Fibroblast of the aortic adventitia (primary cell): ENCODE measurements around the gene DIO3. TPM values are rescaled to one million over a fixed set of nuclear protein-coding genes. Genes with fewer than 3 reads are reported as not detected.

Source experiments
- DNase-seq: peaks from one replicate; pipeline ENCODE4 v3.0.0-alpha.2; 2010; ENCODE audit warnings: low read depth
- H3K4me3 ChIP-seq: 2 replicates; pipeline ENCODE4 v1.5.1; 2011; ENCODE audit warnings: low read depth, mild to moderate bottlenecking, control low read depth, low read length, moderate library complexity
- total RNA-seq: library from RNA; depleted of rRNA; stranded (reverse); fragments of >200 nt; gene quantifications from 2 replicates; pipeline ENCODE4 v1.2.3, GENCODE V29; 2012; ENCODE audit warnings: low replicate concordance
- TF ChIP-seq, protein P1 (sequence below): IDR thresholded peaks from 2 replicates; pipeline ENCODE4 v1.5.1; 2011; ENCODE audit warnings: mild to moderate bottlenecking, low read length, control low read depth, inconsistent platforms; ENCODE audit not compliant: insufficient read depth

DIO3 gene
- total RNA-seq, 1 donor = not detected

- H3K4me3 ChIP-seq = no peak overlapping the region
- TF ChIP-seq, protein P1, sequence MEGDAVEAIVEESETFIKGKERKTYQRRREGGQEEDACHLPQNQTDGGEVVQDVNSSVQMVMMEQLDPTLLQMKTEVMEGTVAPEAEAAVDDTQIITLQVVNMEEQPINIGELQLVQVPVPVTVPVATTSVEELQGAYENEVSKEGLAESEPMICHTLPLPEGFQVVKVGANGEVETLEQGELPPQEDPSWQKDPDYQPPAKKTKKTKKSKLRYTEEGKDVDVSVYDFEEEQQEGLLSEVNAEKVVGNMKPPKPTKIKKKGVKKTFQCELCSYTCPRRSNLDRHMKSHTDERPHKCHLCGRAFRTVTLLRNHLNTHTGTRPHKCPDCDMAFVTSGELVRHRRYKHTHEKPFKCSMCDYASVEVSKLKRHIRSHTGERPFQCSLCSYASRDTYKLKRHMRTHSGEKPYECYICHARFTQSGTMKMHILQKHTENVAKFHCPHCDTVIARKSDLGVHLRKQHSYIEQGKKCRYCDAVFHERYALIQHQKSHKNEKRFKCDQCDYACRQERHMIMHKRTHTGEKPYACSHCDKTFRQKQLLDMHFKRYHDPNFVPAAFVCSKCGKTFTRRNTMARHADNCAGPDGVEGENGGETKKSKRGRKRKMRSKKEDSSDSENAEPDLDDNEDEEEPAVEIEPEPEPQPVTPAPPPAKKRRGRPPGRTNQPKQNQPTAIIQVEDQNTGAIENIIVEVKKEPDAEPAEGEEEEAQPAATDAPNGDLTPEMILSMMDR = no peak
- no peak for DNase-seq
Observed at GRCh38 chr14:101603096-101603495, 41.8 kb downstream of the DIO3 start.

DNA sequence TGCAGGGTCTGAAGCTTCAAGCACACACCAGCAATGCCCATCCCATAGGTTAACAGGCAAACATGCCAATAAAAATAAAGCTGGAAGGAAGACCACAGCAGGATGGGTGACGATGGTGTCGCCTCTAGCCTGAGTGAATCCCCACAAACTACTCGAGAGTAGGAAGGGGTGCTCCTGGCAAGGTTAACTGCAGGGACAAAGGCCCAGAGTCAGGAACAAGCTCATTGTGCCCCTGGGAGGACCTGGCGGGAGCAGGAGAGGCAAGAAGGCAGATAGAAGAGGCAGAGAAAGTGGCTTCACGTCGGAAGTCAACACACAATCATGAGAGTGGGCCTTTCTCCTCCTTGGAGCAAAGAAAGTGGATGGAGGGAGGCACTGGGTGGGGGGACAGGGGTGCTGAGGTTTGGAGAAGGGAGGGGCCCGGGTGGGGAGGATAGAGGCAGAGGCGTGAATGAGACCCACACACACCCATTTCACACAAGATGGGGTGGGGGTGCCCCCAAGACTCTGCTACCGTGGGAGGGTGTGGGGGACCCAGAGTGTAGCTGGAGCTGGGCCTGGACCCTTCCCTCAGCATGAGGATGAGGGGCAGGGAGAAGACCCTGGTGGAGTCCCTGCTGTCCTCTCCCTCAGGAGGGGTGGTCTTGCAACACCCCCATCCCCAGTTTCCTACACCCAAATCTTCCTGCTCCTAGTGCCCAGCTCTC lies 43.1 kb downstream of the DIO3 start:
- TF ChIP-seq, protein P1 = no peak
- no peak overlapping the region for H3K4me3 ChIP-seq
- DNase-seq = no peak

DNA sequence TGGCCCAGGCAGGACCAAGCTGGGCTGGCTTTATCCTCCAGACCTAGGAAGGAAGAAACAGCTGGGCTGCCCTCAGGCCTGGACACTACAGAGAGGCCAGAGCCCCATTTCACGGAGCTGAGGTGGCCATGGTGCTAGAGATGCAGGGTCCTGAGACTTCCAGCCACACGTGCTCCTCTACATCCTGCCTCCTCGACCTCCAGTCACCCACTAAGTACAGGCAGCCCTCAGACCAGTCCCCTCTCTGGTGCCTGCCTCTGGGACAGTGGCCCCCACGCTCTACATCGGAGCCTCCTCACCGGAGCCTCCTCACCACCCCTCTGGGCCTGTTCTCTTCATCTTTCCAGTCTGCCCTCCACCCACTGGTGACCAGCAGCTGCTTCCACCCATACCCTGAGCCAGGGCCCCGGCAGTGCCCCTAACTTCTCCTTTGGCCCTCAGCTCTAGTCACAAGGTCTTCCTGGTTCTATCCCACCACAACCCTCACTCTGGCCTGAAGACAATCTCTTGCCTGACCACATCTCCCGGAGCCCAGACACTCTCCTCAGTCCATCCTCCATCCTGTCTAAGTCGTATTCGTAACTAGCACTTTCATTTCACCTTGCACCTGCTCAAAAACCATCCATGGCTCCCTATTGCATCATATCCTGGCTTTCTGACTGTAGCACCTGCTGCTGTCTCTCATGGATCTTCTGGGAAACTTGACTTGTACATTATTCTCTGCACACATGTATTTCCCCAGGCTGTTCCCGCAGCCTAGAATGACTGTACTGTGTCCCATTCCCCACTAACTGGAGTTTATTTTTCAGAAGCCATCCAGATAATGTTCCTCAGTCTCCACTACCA lies 43.9 kb downstream of the DIO3 start:
- no peak for DNase-seq
- H3K4me3 ChIP-seq = no peak overlapping the region
- TF ChIP-seq, protein P1 = no peak

- no peak overlapping the region for H3K4me3 ChIP-seq
- DNase-seq = no peak
- TF ChIP-seq, protein P1 = no peak
Observed at GRCh38 chr14:101605836-101606235, 44.5 kb downstream of the DIO3 start.

Other genes starting within 250 kb of the DIO3 start
- 114 and 137 TPM in 2 replicates for gene PPP2R5C, start 200.2 kb downstream of the DIO3 start, total RNA-seq